ENCODE data around the gene ENOX1. TPM values are rescaled to one million over a fixed set of nuclear protein-coding genes. Genes with fewer than 3 reads are reported as not detected.

Gene ENOX1
- polyA plus RNA-seq, 1 donor (not counting 4 experiments of a cell fraction or from before 2014, with no cell fraction given) = 1.1 TPM

DNA sequence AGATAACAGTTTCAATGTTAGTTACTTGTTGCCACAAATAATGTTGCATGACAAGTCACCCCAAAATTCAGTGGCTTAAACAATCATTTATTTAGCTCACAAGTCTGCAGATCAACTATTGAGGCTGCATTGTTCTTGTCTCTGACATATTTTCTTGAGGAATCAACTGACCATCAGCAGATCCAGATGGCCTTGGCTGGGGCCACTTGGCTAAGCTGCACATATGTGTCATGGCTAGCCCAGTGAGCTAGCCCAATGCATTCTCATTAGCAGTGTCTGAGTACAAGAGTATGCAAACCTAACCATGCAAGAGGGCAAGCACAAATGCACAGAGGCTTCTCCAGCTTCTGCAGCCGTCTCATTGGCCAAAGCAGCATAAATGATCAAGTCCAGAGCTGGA lies 583.0 kb downstream of the ENOX1 start:
- dilution Hi-C loops (cut with MboI; ENCODE audit: extremely low pct_ligation_motif_present, low sequenced_read_pairs) = no loop called here
- no peaks in the 10 kb centered on the region for H3K9me3 ChIP-seq (ENCODE audit: control insufficient read depth, low read depth, low read length)
- H3K36me3 ChIP-seq (ENCODE audit: control insufficient read depth in 2 of 2, extremely low read depth in 1 of 2, insufficient read depth in 2 of 2, low read length in 2 of 2) = no peaks in the 10 kb centered on the region
- no peaks in the 10 kb centered on the region for H3K79me2 ChIP-seq (ENCODE audit: control insufficient read depth, insufficient read depth, low read length)
- H3K27ac ChIP-seq (ENCODE audit: control insufficient read depth, insufficient read depth, low read length) = no peak overlapping the region
- no peak for DNase-seq (ENCODE audit: low read depth, low spot score)
- no peaks in the 10 kb centered on the region for H4K20me1 ChIP-seq (ENCODE audit: control insufficient read depth, extremely low read depth, insufficient read depth, low read length)
- H2AFZ ChIP-seq (ENCODE audit: control insufficient read depth, low read length) = no peak overlapping the region
- no peaks in the 10 kb centered on the region for H3K27me3 ChIP-seq (ENCODE audit: control insufficient read depth, extremely low read depth, insufficient read depth, low read length)
- H3K4me1 ChIP-seq (ENCODE audit: control insufficient read depth, extremely low read depth, insufficient read depth, low read length) = no peaks in the 10 kb centered on the region
- H3K4me2 ChIP-seq (ENCODE audit: control insufficient read depth, extremely low read depth, insufficient read depth, low read depth, low read length) = no peak overlapping the region
- H3K4me3 ChIP-seq (ENCODE audit: control insufficient read depth in 2 of 3, extremely low read depth in 1 of 3, insufficient read depth in 2 of 3, low read depth in 1 of 3, low read length in 3 of 3) = no peak overlapping the region
- FAIRE-seq = no peak
- H3K9ac ChIP-seq (ENCODE audit: control insufficient read depth, extremely low read depth, insufficient read depth, low read length) = no peak overlapping the region
- no peak for TF ChIP-seq EZH2 (IDR thresholded peaks at IDR 0.05; ENCODE audit: low read length)
- TF ChIP-seq, protein P1, sequence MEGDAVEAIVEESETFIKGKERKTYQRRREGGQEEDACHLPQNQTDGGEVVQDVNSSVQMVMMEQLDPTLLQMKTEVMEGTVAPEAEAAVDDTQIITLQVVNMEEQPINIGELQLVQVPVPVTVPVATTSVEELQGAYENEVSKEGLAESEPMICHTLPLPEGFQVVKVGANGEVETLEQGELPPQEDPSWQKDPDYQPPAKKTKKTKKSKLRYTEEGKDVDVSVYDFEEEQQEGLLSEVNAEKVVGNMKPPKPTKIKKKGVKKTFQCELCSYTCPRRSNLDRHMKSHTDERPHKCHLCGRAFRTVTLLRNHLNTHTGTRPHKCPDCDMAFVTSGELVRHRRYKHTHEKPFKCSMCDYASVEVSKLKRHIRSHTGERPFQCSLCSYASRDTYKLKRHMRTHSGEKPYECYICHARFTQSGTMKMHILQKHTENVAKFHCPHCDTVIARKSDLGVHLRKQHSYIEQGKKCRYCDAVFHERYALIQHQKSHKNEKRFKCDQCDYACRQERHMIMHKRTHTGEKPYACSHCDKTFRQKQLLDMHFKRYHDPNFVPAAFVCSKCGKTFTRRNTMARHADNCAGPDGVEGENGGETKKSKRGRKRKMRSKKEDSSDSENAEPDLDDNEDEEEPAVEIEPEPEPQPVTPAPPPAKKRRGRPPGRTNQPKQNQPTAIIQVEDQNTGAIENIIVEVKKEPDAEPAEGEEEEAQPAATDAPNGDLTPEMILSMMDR (optimal IDR thresholded peaks at IDR 0.05 in 1 of 3, IDR thresholded peaks at IDR 0.05 in 1 of 3, conservative IDR thresholded peaks at IDR 0.05 in 1 of 3; ENCODE audit: extremely low read depth in 1 of 3, insufficient read depth in 2 of 3, low read length in 3 of 3) = no peak
- H3K9me1 ChIP-seq (ENCODE audit: control insufficient read depth, extremely low read depth, insufficient read depth, low read length) = no peaks in the 10 kb centered on the region

DNA sequence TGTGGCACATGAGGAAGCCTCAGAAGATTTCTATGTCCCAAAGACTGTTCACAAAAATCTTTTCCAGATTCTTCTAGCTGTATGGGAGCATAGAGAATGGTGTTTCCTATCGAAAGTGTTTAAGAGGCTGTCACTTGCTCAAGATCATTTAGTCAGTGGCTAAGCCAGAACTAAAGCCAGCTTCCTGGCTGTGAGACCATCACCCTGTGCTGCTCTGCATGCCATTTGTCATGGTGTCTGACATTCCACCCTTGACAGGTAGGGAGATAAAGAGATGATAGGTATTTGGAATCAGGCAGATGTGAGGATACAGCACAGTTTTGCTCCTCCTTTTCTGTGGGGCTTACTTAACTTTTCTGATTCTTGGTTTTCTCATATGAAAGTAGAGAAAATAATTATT lies 586.0 kb downstream of the ENOX1 start:
- TF ChIP-seq, protein P1 (optimal IDR thresholded peaks at IDR 0.05 in 1 of 3, IDR thresholded peaks at IDR 0.05 in 1 of 3, conservative IDR thresholded peaks at IDR 0.05 in 1 of 3; ENCODE audit: extremely low read depth in 1 of 3, insufficient read depth in 2 of 3, low read length in 3 of 3) = no peak
- TF ChIP-seq EZH2 (IDR thresholded peaks at IDR 0.05; ENCODE audit: low read length) = no peak
- H3K4me3 ChIP-seq (ENCODE audit: control insufficient read depth in 2 of 3, extremely low read depth in 1 of 3, insufficient read depth in 2 of 3, low read depth in 1 of 3, low read length in 3 of 3) = no peak overlapping the region
- no peaks in the 10 kb centered on the region for H4K20me1 ChIP-seq (ENCODE audit: control insufficient read depth, extremely low read depth, insufficient read depth, low read length)
- H3K9me1 ChIP-seq (ENCODE audit: control insufficient read depth, extremely low read depth, insufficient read depth, low read length) = no peaks in the 10 kb centered on the region
- no peaks in the 10 kb centered on the region for H3K9me3 ChIP-seq (ENCODE audit: control insufficient read depth, low read depth, low read length)
- no peak overlapping the region for H3K9ac ChIP-seq (ENCODE audit: control insufficient read depth, extremely low read depth, insufficient read depth, low read length)
- dilution Hi-C loops (cut with MboI; ENCODE audit: extremely low pct_ligation_motif_present, low sequenced_read_pairs) = no loop called here
- H3K27me3 ChIP-seq (ENCODE audit: control insufficient read depth, extremely low read depth, insufficient read depth, low read length) = peaks cover 6% of the 10 kb centered on the region
- no peaks in the 10 kb centered on the region for H3K79me2 ChIP-seq (ENCODE audit: control insufficient read depth, insufficient read depth, low read length)
- H2AFZ ChIP-seq (ENCODE audit: control insufficient read depth, low read length) = no peak overlapping the region
- no peak overlapping the region for H3K27ac ChIP-seq (ENCODE audit: control insufficient read depth, insufficient read depth, low read length)
- H3K4me2 ChIP-seq (ENCODE audit: control insufficient read depth, extremely low read depth, insufficient read depth, low read depth, low read length) = no peak overlapping the region
- H3K4me1 ChIP-seq (ENCODE audit: control insufficient read depth, extremely low read depth, insufficient read depth, low read length) = no peaks in the 10 kb centered on the region
- DNase-seq (ENCODE audit: low read depth, low spot score) = no peak
- peak; percentile 51 for FAIRE-seq
- no peaks in the 10 kb centered on the region for H3K36me3 ChIP-seq (ENCODE audit: control insufficient read depth in 2 of 2, extremely low read depth in 1 of 2, insufficient read depth in 2 of 2, low read length in 2 of 2)

Measured in keratinocyte (primary cell).